ENCODE data around the gene PGLYRP1.

The PGLYRP1 gene

DNA sequence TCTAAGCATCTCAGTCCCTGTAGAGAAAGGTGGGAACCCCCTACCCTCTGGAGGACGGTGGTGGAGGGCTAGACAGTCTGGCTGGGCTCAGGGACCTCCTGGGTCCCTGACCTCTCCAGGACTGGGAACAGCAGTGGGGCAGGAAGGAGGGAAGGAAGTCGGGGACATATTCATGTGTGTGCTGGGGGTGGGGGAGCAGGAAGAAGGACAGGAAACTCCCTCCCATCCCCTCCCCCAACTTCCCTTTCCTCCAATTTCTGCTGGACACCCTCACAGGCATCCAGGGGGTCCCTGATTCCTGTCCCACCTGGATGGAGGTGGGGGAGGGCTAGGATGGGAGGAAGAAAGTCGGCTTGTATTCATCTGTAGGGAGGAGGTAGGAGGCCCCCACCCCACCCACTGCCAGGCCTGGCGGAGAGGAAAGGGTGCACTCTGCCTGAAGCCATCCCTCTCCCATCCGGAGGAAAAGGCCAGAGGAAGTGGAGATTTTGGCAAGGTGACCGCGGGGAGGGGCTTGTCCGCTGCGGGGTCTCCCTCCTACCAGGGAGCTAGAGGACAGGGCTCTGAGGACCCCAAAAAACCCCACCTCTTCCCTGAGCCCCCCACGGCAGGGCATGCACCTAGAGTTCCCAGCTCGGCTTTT, 51.5 kb downstream of the PGLYRP1 start:
- DNase-seq (ENCODE audit: low read depth in 2 of 2, low spot score in 1 of 2), result no peak

DNA sequence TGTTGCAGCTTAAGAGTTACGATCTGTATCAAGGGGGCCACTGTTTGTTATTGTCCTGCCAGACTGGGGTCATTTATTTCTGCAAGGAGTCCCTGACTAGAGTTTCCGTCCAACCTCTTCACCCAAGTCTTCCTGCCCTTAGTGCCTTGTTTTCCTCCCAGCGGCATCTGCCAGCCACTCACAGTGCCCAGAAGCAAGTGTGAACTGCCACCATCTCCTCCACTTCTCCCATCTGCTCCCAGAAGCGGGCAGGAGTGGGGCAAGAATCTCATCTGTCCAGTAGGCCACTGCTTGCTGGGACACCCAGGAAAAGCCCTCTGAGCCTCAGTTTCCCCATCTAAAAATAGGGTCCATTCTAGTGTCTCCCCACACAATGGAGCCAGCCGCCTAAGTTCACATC, 53.2 kb downstream of the PGLYRP1 start:
- DNase-seq (ENCODE audit: low read depth in 2 of 2, low spot score in 1 of 2), result no peak
